Loucy (cell line): ENCODE data around the gene FBRSL1.

ENCODE experiments used
- CTCF ChIP-seq: fragments of 200-600 bp; sonication (generic); conservative IDR thresholded peaks from 2 replicates; pipeline ENCODE4 v1.5.1; 2014; ENCODE audit warnings: mild to moderate bottlenecking, antibody characterized with exemption, low read length
- EZH2phosphoT487 ChIP-seq: fragments of 200-600 bp; IDR thresholded peaks from 2 replicates; pipeline ENCODE4 v1.6.1; 2018; ENCODE audit warnings: antibody characterized with exemption, mild to moderate bottlenecking, moderate library complexity, borderline replicate concordance

GRCh38 chr12:132484183-132484890, 5.6 kb upstream of the FBRSL1 start:
- no peak for TF ChIP-seq CTCF
- no peak for TF ChIP-seq EZH2phosphoT487
